ENCODE measurements around the gene MAGEC3. TPM values are rescaled to one million over a fixed set of nuclear protein-coding genes. Genes with fewer than 3 reads are reported as not detected.

MAGEC3 gene
- polyA plus RNA-seq (2011; rRNA removed) (not detected in 2 replicates), polyA plus RNA-seq (2017; fragmentation: RNase III; extraction: RNeasy Plus Mini Kit Qiagen cat#74134 plus additional on column Dnase treatment) (not detected in 3 replicates), polyA minus RNA-seq (2011; rRNA and poly(A)+ RNA removed) (not detected in 2 replicates)
- not detected in 2 replicates for polyA plus RNA-seq (2012; cell fraction: cytosol; rRNA removed)
- polyA plus RNA-seq (2012; cell fraction: nucleus; rRNA removed) = not detected in 2 replicates

- WGBS (ENCODE audit: missing lambda C conversion rate) = 40% methylated on average over 2 of the region's 2 CpGs
- CTCF ChIA-PET = no interaction called here
- Histone ChIP-seq H3K27ac (no peak within 1 kb of the TSS), H3K9me3 (no peaks in the 10 kb centered on the region), H3K4me1 (no peaks in the 10 kb centered on the region), H3K4me3 (no peak within 1 kb of the TSS), H3K4me2 (no peak within 1 kb of the TSS)
- FAIRE-seq = no peak
- no peak for ATAC-seq
- TF ChIP-seq ATOH8 (CRISPR knock-in tag; IDR thresholded peaks at IDR 0.05; ENCODE audit: low read depth) (no peak), KDM1A (IDR thresholded peaks at IDR 0.05; ENCODE audit: low read depth) (no peak), USF2 (IDR thresholded peaks at IDR 0.05) (no peak)
- POLR2A ChIA-PET = no interaction called here
- DNase-seq (ENCODE audit: low read depth in 1 of 2, low spot score in 1 of 2) = no peak
These were observed at the start of gene MAGEC3 for GRCh38 chrX:141838016-141838415. MAGEC3 (plus strand) TSS chrX:141838316; CDS start chrX:141838316, 0 bp downstream.

GRCh38 chrX:141791856-141792255, 46.3 kb upstream of the MAGEC3 start:
- DNase-seq (ENCODE audit: low read depth in 1 of 2, low spot score in 1 of 2) (peak in 1 of 2 experiments; percentile 2), FAIRE-seq (peak; percentile 61), ATAC-seq (no peak)
- TF ChIP-seq MAX (IDR thresholded peaks at IDR 0.05) = no peak
- TF ChIP-seq MAFK (IDR thresholded peaks at IDR 0.05; ENCODE audit: partially characterized antibody) = peak; percentile 92
- no peak for TF ChIP-seq EHF (CRISPR knock-in tag; IDR thresholded peaks at IDR 0.05)
- no peak for TF ChIP-seq ZFP36 (IDR thresholded peaks at IDR 0.05; ENCODE audit: borderline replicate concordance, partially characterized antibody)
- peak; percentile 65 for TF ChIP-seq NFE2L2 (conservative IDR thresholded peaks at IDR 0.05; ENCODE audit: low read length)
- CTCF ChIA-PET = no interaction called here
- WGBS (ENCODE audit: missing lambda C conversion rate) = 83% methylated on average over 2 of the region's 2 CpGs
- Histone ChIP-seq H3K4me2 (no peak overlapping the region), H3K27ac (0 out of 6 replicates have a peak overlapping the region, but pooled peaks of 1 of the 2 experiments have one; percentile 54), H3K4me1 (peaks cover 3% of the 10 kb centered on the region; the same call in 1 of the 3 replicates), H3K4me3 (no peak overlapping the region), H3K9me3 (no peaks in the 10 kb centered on the region)
- POLR2A ChIA-PET = no interaction called here

- ChIA-PET POLR2A (no interaction called here), CTCF (no interaction called here)
- H3K27ac ChIP-seq = no peak overlapping the region
- no peaks in the 10 kb centered on the region for H3K9me3 ChIP-seq
- DNase-seq (ENCODE audit: low read depth in 1 of 2, low spot score in 1 of 2) (no peak), FAIRE-seq (peak; percentile 97), ATAC-seq (no peak)
- no peak overlapping the region for H3K4me2 ChIP-seq
- 28% methylated on average over 1 of the region's 1 CpG for WGBS (ENCODE audit: missing lambda C conversion rate)
- peak; percentile 68; the same call in 1 of the 2 replicates for TF ChIP-seq REST (IDR thresholded peaks at IDR 0.05)
- TF ChIP-seq CHD2 (IDR thresholded peaks at IDR 0.05; ENCODE audit: low read length, partially characterized antibody) = no peak
- no peaks in the 10 kb centered on the region for H3K4me1 ChIP-seq
- H3K4me3 ChIP-seq = no peak overlapping the region
These were observed 26.7 kb upstream of the MAGEC3 start for GRCh38 chrX:141811438-141811837.

- FAIRE-seq (no peak), DNase-seq (ENCODE audit: low read depth in 1 of 2, low spot score in 1 of 2) (no peak), ATAC-seq (no peak)
- CTCF ChIA-PET = no interaction called here
- H3K4me1 ChIP-seq = no peaks in the 10 kb centered on the region
- no peak overlapping the region for H3K4me3 ChIP-seq
- POLR2A ChIA-PET = no interaction called here
- TF ChIP-seq CBX2 (IDR thresholded peaks at IDR 0.05; ENCODE audit: borderline replicate concordance, low read depth) = no peak
- no peak for TF ChIP-seq KDM1A (IDR thresholded peaks at IDR 0.05; ENCODE audit: low read depth)
- TF ChIP-seq MAX (IDR thresholded peaks at IDR 0.05) = no peak
- TF ChIP-seq HDAC2 (IDR thresholded peaks at IDR 0.05) = no peak
- TF ChIP-seq MAFK (IDR thresholded peaks at IDR 0.05; ENCODE audit: partially characterized antibody) = no peak
- no peak for TF ChIP-seq ESRRA (IDR thresholded peaks at IDR 0.05; ENCODE audit: borderline replicate concordance, low read length)
- H3K4me2 ChIP-seq = no peak overlapping the region
- H3K9me3 ChIP-seq = no peaks in the 10 kb centered on the region
- no peak overlapping the region for H3K27ac ChIP-seq
- WGBS (ENCODE audit: missing lambda C conversion rate) = 34% methylated on average over 2 of the region's 2 CpGs
These were observed 23.8 kb upstream of the MAGEC3 start for GRCh38 chrX:141814213-141814857.

Measured in A549 (cell line).